HepG2 (cell line): Measurements from ENCODE around the gene C2orf81. TPM values are rescaled to one million over a fixed set of nuclear protein-coding genes. Genes with fewer than 3 reads are reported as not detected.
A peak's percentile ranks its signal among the peaks of the same experiment; 100 is the strongest.

Experiments used
- ARNT ChIP-seq: fragments of 450-650 bp; IDR thresholded peaks from 2 replicates; pipeline ENCODE4 v1.6.1; 2017
- BHLHE40 ChIP-seq: IDR thresholded peaks from 2 replicates; pipeline ENCODE4 v1.6.1; 2011; ENCODE audit warnings: low read length, improper control_type of control experiment
- FLYWCH1 ChIP-seq: sonication (generic); formaldehyde crosslinking; IDR thresholded peaks from 2 replicates; pipeline ENCODE4 v1.8.1; 2023; ENCODE audit warnings: mild to moderate bottlenecking, missing genetic modification reagents
- HDAC1 ChIP-seq: sonication (generic); formaldehyde crosslinking; IDR thresholded peaks from 2 replicates; pipeline ENCODE4 v1.5.1; 2020; ENCODE audit warnings: mild to moderate bottlenecking, missing genetic modification reagents
- HNF4A ChIP-seq: sonication (generic); formaldehyde crosslinking; IDR thresholded peaks from 2 replicates; pipeline ENCODE4 v1.4.0; 2020; ENCODE audit warnings: missing genetic modification reagents
- HNRNPK ChIP-seq: fragments of 200-400 bp; formaldehyde crosslinking; IDR thresholded peaks from 2 replicates; pipeline ENCODE4 v1.6.1; 2018; ENCODE audit warnings: low read length, low read depth, moderate library complexity, mild to moderate bottlenecking; ENCODE audit not compliant: poor library complexity, severe bottlenecking
- MEIS1 ChIP-seq: sonication (generic); formaldehyde crosslinking; IDR thresholded peaks from 2 replicates; pipeline ENCODE4 v1.9.0; 2021; ENCODE audit warnings: mild to moderate bottlenecking, missing genetic modification reagents, moderate library complexity, borderline replicate concordance
- MTA3 ChIP-seq: sonication (generic); formaldehyde crosslinking; IDR thresholded peaks from 2 replicates; pipeline ENCODE4 v1.4.0; 2020; ENCODE audit warnings: missing genetic modification reagents
- MTERF4 ChIP-seq: sonication (generic); formaldehyde crosslinking; IDR thresholded peaks from 2 replicates; pipeline ENCODE4 v1.8.0; 2023; ENCODE audit warnings: mild to moderate bottlenecking, missing genetic modification reagents
- MZF1 ChIP-seq: sonication (generic); formaldehyde crosslinking; IDR thresholded peaks from 2 replicates; pipeline ENCODE4 v1.8.1; 2023; ENCODE audit warnings: mild to moderate bottlenecking, missing genetic modification reagents, borderline replicate concordance
- PHF21A ChIP-seq: sonication (generic); formaldehyde crosslinking; IDR thresholded peaks from 2 replicates; pipeline ENCODE4 v1.5.0; 2020; ENCODE audit warnings: mild to moderate bottlenecking, missing genetic modification reagents
- PHF5A ChIP-seq: IDR thresholded peaks from one replicate; pipeline ENCODE4 v1.6.1; 2018; ENCODE audit warnings: low read depth, missing genetic modification reagents; ENCODE audit not compliant: unreplicated experiment
- SIX1 ChIP-seq: sonication (generic); formaldehyde crosslinking; IDR thresholded peaks from 2 replicates; pipeline ENCODE4 v1.4.0; 2020; ENCODE audit warnings: missing genetic modification reagents, borderline replicate concordance
- SP4 ChIP-seq: sonication (generic); formaldehyde crosslinking; IDR thresholded peaks from 2 replicates; pipeline ENCODE4 v1.8.1; 2023; ENCODE audit warnings: mild to moderate bottlenecking, missing genetic modification reagents
- TEAD2 ChIP-seq: sonication (generic); formaldehyde crosslinking; IDR thresholded peaks from 2 replicates; pipeline ENCODE4 v1.9.0; 2021; ENCODE audit warnings: missing genetic modification reagents
- ZBTB7A ChIP-seq: sonication (generic); formaldehyde crosslinking; IDR thresholded peaks from 2 replicates; pipeline ENCODE4 v1.8.0; 2022; ENCODE audit warnings: mild to moderate bottlenecking, missing genetic modification reagents
- ZFP62 ChIP-seq: sonication (generic); formaldehyde crosslinking; IDR thresholded peaks from 2 replicates; pipeline ENCODE4 v1.4.0; 2020; ENCODE audit warnings: missing genetic modification reagents
- ZNF264 ChIP-seq: sonication (generic); formaldehyde crosslinking; IDR thresholded peaks from 2 replicates; pipeline ENCODE4 v1.4.0; 2020; ENCODE audit warnings: missing genetic modification reagents
- ZNF414 ChIP-seq: sonication (generic); formaldehyde crosslinking; IDR thresholded peaks from 2 replicates; pipeline ENCODE4 v1.5.0; 2020; ENCODE audit warnings: missing genetic modification reagents
- ZNF616 ChIP-seq: sonication (generic); formaldehyde crosslinking; IDR thresholded peaks from 2 replicates; pipeline ENCODE4 v1.5.0; 2020; ENCODE audit warnings: low read depth, mild to moderate bottlenecking, missing genetic modification reagents
- ZNF660 ChIP-seq: sonication (generic); formaldehyde crosslinking; IDR thresholded peaks from 2 replicates; pipeline ENCODE4 v1.5.1; 2020; ENCODE audit warnings: mild to moderate bottlenecking, low read depth, missing genetic modification reagents, borderline replicate concordance
- ZNF75D ChIP-seq: sonication (generic); formaldehyde crosslinking; IDR thresholded peaks from 2 replicates; pipeline ENCODE4 v1.8.1; 2023; ENCODE audit warnings: missing genetic modification reagents, mild to moderate bottlenecking, borderline replicate concordance
- polyA plus RNA-seq, 8 experiments: library from polyadenylated mRNA; depleted of rRNA in 3 of 8; stranded (reverse) in 7 of 8; unstranded in 1 of 8; fragments of >200 nt; fragmentation: Illumina TruSeq in 4 of 8; extraction: Trizol in 4 of 8; gene quantifications; 2 replicates each; pipeline versions ENCODE4 v1.2.1 to v1.2.3, GENCODE V29; 2011 to 2016; ENCODE audit warnings: low read depth in 4 of 8, missing spikeins in 1 of 8, mixed read lengths in 1 of 8; ENCODE audit not compliant: insufficient read depth in 1 of 8
- total RNA-seq, 5 experiments: library from RNA; depleted of rRNA; stranded (reverse); fragments of >200 nt; fragmentation: Illumina TruSeq; extraction: Trizol; gene quantifications; 2 replicates each; pipeline ENCODE4 v1.2.3, GENCODE V29; 2016; ENCODE audit warnings: low read depth in 1 of 5
- TF ChIP-seq, protein P1 (sequence below): sonication (generic); formaldehyde crosslinking; IDR thresholded peaks from 2 replicates; pipeline ENCODE4 v1.5.0; 2020; ENCODE audit warnings: mild to moderate bottlenecking, missing genetic modification reagents
- TF ChIP-seq, protein P2 (sequence below), 2 experiments: sonication (generic) in 1 of 2; formaldehyde crosslinking in 1 of 2; IDR thresholded peaks; 2 replicates each; pipeline versions ENCODE4 v1.5.1 to v1.6.1; 2011 to 2020; ENCODE audit warnings: borderline replicate concordance in 1 of 2, low read depth in 1 of 2, low read length in 1 of 2, mild to moderate bottlenecking in 1 of 2, missing genetic modification reagents in 1 of 2, moderate library complexity in 1 of 2

Gene C2orf81
- total and polyA plus RNA-seq, 2 of the 13 experiments (the other 11 are each of a cell fraction or from before 2014, with no cell fraction given), result 0.15 to 0.17 TPM

GRCh38 chr2:74441690-74442482, 20.5 kb upstream of the C2orf81 start, which contains the start of gene RTKN (continued):
- TF ChIP-seq, protein P1, sequence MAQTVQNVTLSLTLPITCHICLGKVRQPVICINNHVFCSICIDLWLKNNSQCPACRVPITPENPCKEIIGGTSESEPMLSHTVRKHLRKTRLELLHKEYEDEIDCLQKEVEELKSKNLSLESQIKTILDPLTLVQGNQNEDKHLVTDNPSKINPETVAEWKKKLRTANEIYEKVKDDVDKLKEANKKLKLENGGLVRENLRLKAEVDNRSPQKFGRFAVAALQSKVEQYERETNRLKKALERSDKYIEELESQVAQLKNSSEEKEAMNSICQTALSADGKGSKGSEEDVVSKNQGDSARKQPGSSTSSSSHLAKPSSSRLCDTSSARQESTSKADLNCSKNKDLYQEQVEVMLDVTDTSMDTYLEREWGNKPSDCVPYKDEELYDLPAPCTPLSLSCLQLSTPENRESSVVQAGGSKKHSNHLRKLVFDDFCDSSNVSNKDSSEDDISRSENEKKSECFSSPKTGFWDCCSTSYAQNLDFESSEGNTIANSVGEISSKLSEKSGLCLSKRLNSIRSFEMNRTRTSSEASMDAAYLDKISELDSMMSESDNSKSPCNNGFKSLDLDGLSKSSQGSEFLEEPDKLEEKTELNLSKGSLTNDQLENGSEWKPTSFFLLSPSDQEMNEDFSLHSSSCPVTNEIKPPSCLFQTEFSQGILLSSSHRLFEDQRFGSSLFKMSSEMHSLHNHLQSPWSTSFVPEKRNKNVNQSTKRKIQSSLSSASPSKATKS (CRISPR knock-in tag), result no peak
- TF ChIP-seq FLYWCH1 (no peak), MEIS1 (CRISPR knock-in tag) (0 out of 2 replicates have a peak, but pooled peaks have one; percentile 40), ZNF75D (CRISPR knock-in tag) (no peak), HNRNPK (peak; percentile 90), ZNF264 (no peak; the same call in 1 of the 2 replicates), ZNF616 (CRISPR knock-in tag) (0 out of 2 replicates have a peak, but pooled peaks have one; percentile 24), SIX1 (CRISPR knock-in tag) (peak; percentile 47; the same call in 1 of the 2 replicates), TEAD2 (CRISPR knock-in tag) (0 out of 2 replicates have a peak, but pooled peaks have one; percentile 76), SP4 (CRISPR knock-in tag) (peak; percentile 26; the same call in 1 of the 2 replicates), BHLHE40 (no peak), PHF5A (CRISPR knock-in tag) (peak; percentile 86), MZF1 (CRISPR knock-in tag) (0 out of 2 replicates have a peak, but pooled peaks have one; percentile 43), ARNT (no peak), HDAC1 (CRISPR knock-in tag) (peak; percentile 95), MTA3 (CRISPR knock-in tag) (no peak), PHF21A (CRISPR knock-in tag) (peak; percentile 83), HNF4A (CRISPR knock-in tag) (peak; percentile 30; the same call in 1 of the 2 replicates), MTERF4 (no peak; the same call in 1 of the 2 replicates), ZNF414 (CRISPR knock-in tag) (peak; percentile 59; the same call in 1 of the 2 replicates), ZNF660 (CRISPR knock-in tag) (no peak), ZBTB7A (CRISPR knock-in tag) (peak; percentile 74), ZFP62 (0 out of 2 replicates have a peak, but pooled peaks have one; percentile 77)
- TF ChIP-seq, protein P2, sequence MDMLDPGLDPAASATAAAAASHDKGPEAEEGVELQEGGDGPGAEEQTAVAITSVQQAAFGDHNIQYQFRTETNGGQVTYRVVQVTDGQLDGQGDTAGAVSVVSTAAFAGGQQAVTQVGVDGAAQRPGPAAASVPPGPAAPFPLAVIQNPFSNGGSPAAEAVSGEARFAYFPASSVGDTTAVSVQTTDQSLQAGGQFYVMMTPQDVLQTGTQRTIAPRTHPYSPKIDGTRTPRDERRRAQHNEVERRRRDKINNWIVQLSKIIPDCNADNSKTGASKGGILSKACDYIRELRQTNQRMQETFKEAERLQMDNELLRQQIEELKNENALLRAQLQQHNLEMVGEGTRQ (IDR thresholded peaks at IDR 0.05; ENCODE audit: low read depth, low read length), result no peak
- TF ChIP-seq, protein P2 (CRISPR knock-in tag; IDR thresholded peaks at IDR 0.05; ENCODE audit: borderline replicate concordance), result no peak
